Measurements from ENCODE around the gene KLHL35. TPM values are rescaled to one million over a fixed set of nuclear protein-coding genes. Genes with fewer than 3 reads are reported as not detected.

The KLHL35 gene
- total and polyA plus RNA-seq, 2 experiments from 2014 or later: 0.10 to 0.28 TPM

DNA sequence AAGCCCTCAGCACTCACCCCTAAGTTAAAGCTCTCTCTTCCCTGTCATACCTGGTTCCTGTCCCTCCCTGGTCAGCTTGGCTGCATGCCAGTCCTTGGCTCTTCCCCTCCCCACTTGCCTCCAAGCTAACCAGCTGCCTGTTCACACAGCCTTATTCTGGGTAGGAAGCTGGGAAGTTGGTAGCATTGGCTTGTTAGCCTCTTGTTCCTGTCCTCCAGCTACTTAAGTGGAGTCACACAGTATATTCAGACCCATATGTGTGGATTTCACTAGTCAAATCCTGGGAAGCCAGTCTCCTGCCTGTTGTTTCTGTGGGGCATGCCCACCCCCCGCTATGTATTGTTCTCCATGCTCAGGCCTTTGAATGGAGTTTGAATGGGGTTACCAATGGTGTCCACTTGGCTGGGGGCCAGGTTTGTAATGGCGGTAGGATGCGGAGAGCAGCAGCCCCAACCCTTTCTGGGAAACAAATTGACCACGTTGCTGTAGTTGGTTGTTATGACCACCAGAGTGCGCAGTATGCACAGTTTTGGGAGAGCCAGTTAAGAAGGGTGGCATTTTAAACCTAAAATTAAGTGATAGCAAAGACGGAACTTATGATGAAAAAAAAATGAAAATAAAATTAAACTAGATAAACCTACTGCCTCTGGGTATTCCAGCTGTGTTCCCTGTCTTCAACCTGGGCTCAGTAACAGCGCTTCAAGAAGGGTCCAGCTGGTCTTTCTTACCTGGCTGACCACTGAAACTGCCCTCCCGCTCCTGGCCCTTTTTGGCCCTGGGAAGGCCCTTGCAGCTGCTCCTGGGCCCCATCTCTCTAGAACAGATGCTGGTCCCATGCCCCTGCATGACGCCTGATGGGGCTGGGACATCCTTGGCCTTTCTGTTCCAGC, 44.4 kb downstream of the KLHL35 start:
- H3K27ac Mint-ChIP-seq: no peak overlapping the region
- TF ChIP-seq NANOG (IDR thresholded peaks at IDR 0.05; ENCODE audit: borderline replicate concordance): no peak
- TF ChIP-seq STAT1 (IDR thresholded peaks at IDR 0.05; ENCODE audit: unreplicated experiment): no peak
- TF ChIP-seq EZH2phosphoT487 (IDR thresholded peaks at IDR 0.05; ENCODE audit: unreplicated experiment): no peak
- TF ChIP-seq CTCF (conservative IDR thresholded peaks at IDR 0.05; ENCODE audit: low read depth in 2 of 2): peak; percentile 85 to 90
- no peak for TF ChIP-seq JUNB (IDR thresholded peaks at IDR 0.05; ENCODE audit: unreplicated experiment)
- H3K4me1 Mint-ChIP-seq: peaks cover 10% of the 10 kb centered on the region
- Histone ChIP-seq H3K9me2 (ENCODE audit: insufficient read depth) (no peaks in the 10 kb centered on the region), H3K27ac (ENCODE audit: low read depth) (peak overlapping the region; percentile 45; the same call in 1 of the 2 replicates), H3K4me1 (ENCODE audit: insufficient read depth) (no peaks in the 10 kb centered on the region), H3F3A (replicated peaks; ENCODE audit: low read depth) (no peaks in the 10 kb centered on the region), H2AFZ (peak overlapping the region; percentile 92), H3K79me2 (replicated peaks; ENCODE audit: insufficient read depth) (no peaks in the 10 kb centered on the region), H3K36me3 (ENCODE audit: insufficient read depth) (no peaks in the 10 kb centered on the region), H3K4me3 (no peak overlapping the region), H3K4me2 (no peak overlapping the region), H3K27me3 (ENCODE audit: insufficient read depth) (no peaks in the 10 kb centered on the region), H4K20me1 (replicated peaks; ENCODE audit: insufficient read depth) (no peaks in the 10 kb centered on the region)
- no peaks in the 10 kb centered on the region for H3K36me3 Mint-ChIP-seq (ENCODE audit: low read depth)
- H3K4me3 Mint-ChIP-seq: no peak overlapping the region
- peak; percentile 73 for ATAC-seq
- H3K9me3 Mint-ChIP-seq: no peaks in the 10 kb centered on the region
- peaks cover 6% of the 10 kb centered on the region for H3K27me3 Mint-ChIP-seq (ENCODE audit: insufficient read depth, low read depth, poor library complexity)
- DNase-seq (ENCODE audit: low spot score): peak; percentile 91

DNA sequence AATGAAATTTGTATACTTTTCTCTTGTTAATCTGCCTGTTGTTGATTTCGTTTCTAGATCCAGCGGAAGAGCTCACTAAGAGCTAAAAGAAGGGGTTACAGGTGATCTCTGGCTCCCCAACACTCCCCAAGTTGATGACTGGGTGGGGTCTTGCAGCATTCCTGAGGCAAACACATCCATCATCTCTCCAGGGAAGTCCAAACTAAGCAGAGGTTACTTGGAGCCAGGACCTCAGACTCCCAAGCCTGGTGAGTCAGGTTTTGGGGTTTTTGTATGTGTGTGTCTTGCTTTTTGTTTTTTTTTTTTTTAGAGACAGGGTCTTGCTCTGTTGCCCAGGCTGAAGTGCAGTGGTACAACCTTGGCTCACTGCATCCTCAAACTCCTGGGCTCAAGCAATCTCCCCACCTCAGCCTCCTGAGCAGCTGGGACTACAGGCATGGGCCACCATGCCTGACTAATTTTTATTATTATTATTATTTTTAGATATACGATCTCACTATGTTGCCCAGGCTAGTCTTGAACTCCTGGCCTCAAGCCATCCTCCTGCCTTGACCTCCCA, 45.2 kb downstream of the KLHL35 start:
- Mint-ChIP-seq H3K4me1 (peaks cover 17% of the 10 kb centered on the region), H3K4me3 (no peak overlapping the region), H3K27ac (no peak overlapping the region), H3K36me3 (ENCODE audit: low read depth) (no peaks in the 10 kb centered on the region), H3K9me3 (no peaks in the 10 kb centered on the region), H3K27me3 (ENCODE audit: insufficient read depth, low read depth, poor library complexity) (peaks cover 6% of the 10 kb centered on the region)
- Histone ChIP-seq H3K9me2 (ENCODE audit: insufficient read depth) (no peaks in the 10 kb centered on the region), H3K27ac (ENCODE audit: low read depth) (no peak overlapping the region), H2AFZ (no peak overlapping the region), H3K4me2 (no peak overlapping the region), H3K79me2 (replicated peaks; ENCODE audit: insufficient read depth) (no peaks in the 10 kb centered on the region), H3K27me3 (ENCODE audit: insufficient read depth) (no peaks in the 10 kb centered on the region), H4K20me1 (replicated peaks; ENCODE audit: insufficient read depth) (no peaks in the 10 kb centered on the region), H3K4me3 (no peak overlapping the region), H3K36me3 (ENCODE audit: insufficient read depth) (no peaks in the 10 kb centered on the region), H3K4me1 (ENCODE audit: insufficient read depth) (no peaks in the 10 kb centered on the region; the same call in 1 of the 2 replicates), H3F3A (replicated peaks; ENCODE audit: low read depth) (no peaks in the 10 kb centered on the region)
- TF ChIP-seq EZH2phosphoT487 (IDR thresholded peaks at IDR 0.05; ENCODE audit: unreplicated experiment): no peak
- no peak for TF ChIP-seq CTCF (conservative IDR thresholded peaks at IDR 0.05; ENCODE audit: low read depth in 2 of 2)
- DNase-seq (ENCODE audit: low spot score): no peak
- no peak for ATAC-seq

All from GM23338 (cell line).